ENCODE data around the gene RCBTB2. TPM values are rescaled to one million over a fixed set of nuclear protein-coding genes. Genes with fewer than 3 reads are reported as not detected.

The RCBTB2 gene
- total RNA-seq, 4 donors from 2014 or later = 7.0 to 10.6 (median 8.5) TPM

DNA sequence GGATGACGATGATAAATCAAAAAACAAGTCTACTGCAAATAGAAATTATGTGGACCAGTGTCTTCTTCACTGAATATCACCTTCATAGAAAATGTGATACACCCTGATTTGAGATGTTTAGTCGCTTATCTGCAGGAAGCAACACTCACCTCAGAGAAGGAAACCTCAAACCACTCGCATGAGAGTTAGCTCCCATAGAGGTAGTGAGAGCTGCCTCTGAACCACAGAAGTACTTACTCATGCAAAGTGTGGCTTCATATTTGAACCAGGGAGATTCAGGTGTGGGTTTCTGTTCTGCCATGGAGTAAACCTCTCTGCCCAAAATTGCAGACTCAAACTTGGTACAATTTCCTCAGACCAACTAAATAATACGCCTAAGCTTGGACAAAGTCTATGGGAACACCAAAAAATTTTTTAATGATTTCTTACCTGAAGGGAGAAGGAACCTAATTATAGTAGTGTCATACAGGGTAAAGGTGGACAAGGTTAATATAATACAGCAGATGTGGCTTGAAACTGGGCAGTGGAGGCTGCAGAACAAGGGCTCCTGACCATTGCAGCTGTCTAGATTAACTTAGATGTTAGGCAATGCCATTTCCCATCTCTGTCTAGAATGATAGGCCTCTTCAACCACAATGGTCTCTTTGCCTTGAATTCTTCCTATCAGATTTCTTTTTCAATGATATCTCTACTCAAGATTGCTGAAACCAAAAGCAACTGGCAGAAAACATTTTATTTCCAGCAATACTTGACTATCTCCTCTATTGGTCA, 29.6 kb upstream of the RCBTB2 start:
- TF ChIP-seq CTCF (IDR thresholded peaks at IDR 0.05) = no peak
- TF ChIP-seq EP300 (IDR thresholded peaks at IDR 0.05) = no peak
- no peak for TF ChIP-seq POLR2A (IDR thresholded peaks at IDR 0.05)
- WGBS, 2 donors = 80 to 84% methylated on average over 4 of the region's 4 CpGs
- peaks cover 0 to 13% (median 8%) of the 10 kb centered on the region in 4 donors for H3K4me1 ChIP-seq

GRCh38 chr13:48561466-48562235, 28.8 kb upstream of the RCBTB2 start:
- Histone ChIP-seq H3K36me3 (no peaks in the 10 kb centered on the region), H3K27me3 (no peaks in the 10 kb centered on the region), H3K9me3 (no peaks in the 10 kb centered on the region), H3K4me1 (peaks cover 0 to 13% (median 1%) of the 10 kb centered on the region in 4 donors), H3K4me3 (no peak overlapping the region), H3K27ac (no peak overlapping the region)
- WGBS, 2 donors = 63 to 91% methylated on average over 1 of the region's 1 CpG
- TF ChIP-seq CTCF (IDR thresholded peaks at IDR 0.05) = no peak
- TF ChIP-seq POLR2A (IDR thresholded peaks at IDR 0.05) = no peak
- TF ChIP-seq EP300 (IDR thresholded peaks at IDR 0.05) = no peak
- DNase-seq (ENCODE audit: low spot score in 2 of 2) = no peak

More for the DNA sequence above, 29.6 kb upstream of the RCBTB2 start:
- no peak for DNase-seq (ENCODE audit: low spot score in 2 of 2)
- Histone ChIP-seq H3K36me3 (no peaks in the 10 kb centered on the region), H3K9me3 (no peaks in the 10 kb centered on the region), H3K27me3 (no peaks in the 10 kb centered on the region), H3K4me3 (no peak overlapping the region), H3K27ac (no peak overlapping the region)

DNA sequence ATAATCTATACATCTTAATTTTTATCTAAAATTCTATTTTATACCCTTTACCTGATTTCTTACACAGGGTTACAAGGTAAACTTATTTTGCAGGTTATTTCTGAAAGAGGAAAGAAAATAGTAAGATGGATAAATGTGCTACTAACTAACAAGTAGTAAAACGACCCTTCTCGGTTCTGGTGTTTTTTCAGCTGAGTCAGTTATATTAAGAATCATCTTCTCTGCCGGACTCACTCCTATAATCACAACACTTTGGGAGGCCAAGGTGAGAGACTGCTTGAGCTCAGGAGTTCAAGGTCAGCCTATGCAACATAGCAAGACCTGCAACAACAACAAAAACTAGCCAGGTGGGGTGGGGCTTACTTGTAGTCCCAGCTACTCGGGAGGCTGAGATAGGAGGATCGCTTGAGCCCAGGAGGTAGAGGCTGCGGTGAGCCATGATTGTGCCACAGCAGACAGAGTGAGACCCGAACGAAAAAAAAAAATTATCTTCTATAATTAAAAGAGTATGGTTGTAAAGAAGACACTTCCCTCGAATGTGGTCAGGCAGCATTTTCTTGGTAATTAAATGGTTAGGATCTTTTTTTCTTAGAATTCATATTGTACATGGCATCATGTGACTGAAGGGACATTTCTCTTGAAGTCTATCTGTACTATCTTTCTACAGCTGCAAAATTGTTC, 27.9 kb upstream of the RCBTB2 start:
- Histone ChIP-seq H3K27ac (no peak overlapping the region), H3K36me3 (no peaks in the 10 kb centered on the region), H3K4me3 (no peak overlapping the region), H3K4me1 (peaks cover 0 to 13% (median 1%) of the 10 kb centered on the region in 4 donors), H3K9me3 (peaks cover 0 to 5% (median 0%) of the 10 kb centered on the region in 4 donors), H3K27me3 (no peaks in the 10 kb centered on the region)
- TF ChIP-seq EP300 (IDR thresholded peaks at IDR 0.05) (no peak), CTCF (IDR thresholded peaks at IDR 0.05) (no peak), POLR2A (IDR thresholded peaks at IDR 0.05) (no peak)
- WGBS, 2 donors = 77 to 82% methylated on average over 9 of the region's 9 CpGs
- no peak for DNase-seq (ENCODE audit: low spot score in 2 of 2)

DNA sequence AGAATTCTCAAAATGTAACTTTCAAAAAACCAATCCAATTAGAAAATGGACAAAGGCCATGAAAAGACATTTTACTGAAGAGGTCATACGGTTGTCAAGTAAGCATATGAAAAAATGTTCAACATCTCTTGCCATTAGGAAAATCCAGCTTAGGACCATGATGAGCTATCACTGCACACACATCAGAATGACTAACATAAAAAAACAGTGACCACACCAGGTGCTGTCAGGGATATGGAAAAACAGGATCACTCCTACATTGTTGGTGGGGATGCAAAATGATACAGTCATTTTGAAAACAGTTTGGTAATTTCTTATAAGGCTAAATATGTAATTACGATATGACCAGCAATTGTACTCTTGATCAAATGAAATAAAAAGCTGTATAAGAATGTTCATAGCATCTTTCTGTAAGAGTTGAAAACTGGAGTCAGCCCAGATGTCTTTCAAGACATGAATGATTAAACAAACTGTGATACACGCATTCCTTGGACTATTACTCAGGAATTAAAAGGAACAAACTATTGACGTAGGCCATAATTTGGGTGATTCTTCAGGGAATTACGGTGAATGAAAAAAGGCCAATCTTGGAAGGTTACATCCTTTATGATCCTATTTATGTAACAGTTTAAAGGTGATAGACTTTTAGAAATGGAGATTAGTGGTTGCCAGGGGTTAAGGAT, 26.9 kb upstream of the RCBTB2 start:
- no peak overlapping the region for H3K4me3 ChIP-seq
- peaks cover 0 to 12% (median 3%) of the 10 kb centered on the region in 4 donors for H3K9me3 ChIP-seq
- H3K4me1 ChIP-seq = peaks cover 0 to 13% (median 1%) of the 10 kb centered on the region in 4 donors
- WGBS, 2 donors = 87 to 88% methylated on average over 5 of the region's 5 CpGs
- H3K36me3 ChIP-seq = no peaks in the 10 kb centered on the region
- DNase-seq (ENCODE audit: low spot score in 2 of 2) = no peak
- H3K27ac ChIP-seq = no peak overlapping the region
- H3K27me3 ChIP-seq = no peaks in the 10 kb centered on the region
- TF ChIP-seq CTCF (IDR thresholded peaks at IDR 0.05) (no peak), POLR2A (IDR thresholded peaks at IDR 0.05) (no peak), EP300 (IDR thresholded peaks at IDR 0.05) (no peak)
